PC-3 (cell line): ENCODE measurements around the gene TIGD4. TPM values are rescaled to one million over a fixed set of nuclear protein-coding genes. Genes with fewer than 3 reads are reported as not detected.

Experiments
- ATAC-seq: fragments of 200-7000 bp; cut with Tn5 transposase; 2 replicates; pipeline ENCODE4 v1.9.1; 2020; ENCODE audit warnings: mild to moderate bottlenecking, moderate library complexity
- BruUV-seq: library from RNA; stranded (reverse); fragments of 400-500 nt; replicated peaks from 2 replicates; lab custom pipeline; 2021; lab: Mats Ljungman, UMichigan
- CTCF ChIA-PET: fragments of 300-600 bp; sonication (Branson Sonifier 250); formaldehyde crosslinking; loops from one replicate; lab custom pipeline; 2022; ENCODE audit warnings: antibody characterized with exemption; lab: Charles Lee
- POLR2A ChIA-PET: fragments of 300-600 bp; sonication (Branson Sonifier 250); formaldehyde crosslinking; loops from one replicate; lab custom pipeline; 2022; ENCODE audit warnings: antibody characterized with exemption; ENCODE audit not compliant: unreplicated experiment; lab: Charles Lee
- DNase-seq: peaks from one replicate; pipeline ENCODE4 v3.0.0-alpha.2; 2015
- H2AFZ ChIP-seq: fragments of 300-600 bp; sonication (generic); 2 replicates; pipeline ENCODE4 v1.6.0; 2016; ENCODE audit warnings: antibody characterized with exemption, low read length
- H3F3A ChIP-seq: fragments of 300-600 bp; sonication (generic); one replicate; pipeline ENCODE4 v1.6.0; 2017; ENCODE audit warnings: antibody characterized with exemption, low read length, control low read depth, mild to moderate bottlenecking; ENCODE audit not compliant: unreplicated experiment
- H3K27ac ChIP-seq: fragments of 300-600 bp; sonication (generic); 2 replicates; pipeline ENCODE4 v1.5.1; 2016; ENCODE audit warnings: mild to moderate bottlenecking, low read length
- H3K27me3 ChIP-seq: fragments of 300-600 bp; sonication (generic); 2 replicates; pipeline ENCODE4 v1.6.1; 2016; ENCODE audit warnings: low read length, mixed read lengths
- H3K36me3 ChIP-seq: fragments of 300-600 bp; sonication (generic); 2 replicates; pipeline ENCODE4 v1.6.1; 2016; ENCODE audit warnings: low read depth, mixed run types, low read length, mixed read lengths
- H3K4me1 ChIP-seq: fragments of 300-600 bp; sonication (generic); 2 replicates; pipeline ENCODE4 v1.5.1; 2016; ENCODE audit warnings: low read length; ENCODE audit not compliant: insufficient read depth
- H3K4me2 ChIP-seq: fragments of 300-600 bp; sonication (generic); 2 replicates; pipeline ENCODE4 v1.6.0; 2016; ENCODE audit warnings: low read length
- H3K4me3 ChIP-seq: fragments of 300-600 bp; sonication (generic); 2 replicates; pipeline ENCODE4 v1.5.1; 2016; ENCODE audit warnings: mild to moderate bottlenecking, low read length, mixed read lengths
- H3K79me2 ChIP-seq: fragments of 300-600 bp; sonication (generic); 2 replicates; pipeline ENCODE4 v1.6.1; 2017; ENCODE audit warnings: low read length, mixed read lengths
- H3K9ac ChIP-seq: fragments of 300-600 bp; sonication (generic); 2 replicates; pipeline ENCODE4 v1.6.0; 2016; ENCODE audit warnings: mild to moderate bottlenecking, low read length
- H3K9me2 ChIP-seq: fragments of 300-600 bp; sonication (generic); replicated peaks from 2 replicates; pipeline ENCODE4 v1.6.1; 2016; ENCODE audit warnings: mixed run types, low read length, mixed read lengths
- H3K9me3 ChIP-seq: fragments of 300-600 bp; sonication (generic); 2 replicates; pipeline ENCODE4 v1.6.1; 2016; ENCODE audit warnings: low read length, mixed read lengths
- H4K20me1 ChIP-seq: fragments of 300-600 bp; sonication (generic); 2 replicates; pipeline ENCODE4 v1.6.1; 2016; ENCODE audit warnings: low read length, mixed read lengths
- EZH2 ChIP-seq: fragments of 300-600 bp; sonication (generic); IDR thresholded peaks from one replicate; pipeline ENCODE4 v1.6.1; 2017; ENCODE audit warnings: antibody characterized with exemption, mild to moderate bottlenecking, low read length; ENCODE audit not compliant: unreplicated experiment
- EZH2phosphoT487 ChIP-seq: fragments of 300-600 bp; sonication (generic); IDR thresholded peaks from 2 replicates; pipeline ENCODE4 v1.6.1; 2018; ENCODE audit warnings: mild to moderate bottlenecking, antibody characterized with exemption, low read length, borderline replicate concordance
- intact Hi-C: fragments of 100-400 bp; cut with micrococcal nuclease; formaldehyde crosslinking; loops from 2 replicates; pipeline ENCODE4 v1.9.0; 2023
- total RNA-seq: library from RNA; depleted of rRNA; stranded (reverse); fragments of >200 nt; gene quantifications from 2 replicates; pipeline ENCODE4 v1.2.3, GENCODE V29; 2014
- TF ChIP-seq, protein P1 (sequence below): fragments of 300-600 bp; sonication (generic); conservative IDR thresholded peaks from 2 replicates; pipeline ENCODE4 v1.5.1; 2017; ENCODE audit warnings: antibody characterized with exemption, low read depth, mild to moderate bottlenecking, low read length

TIGD4 gene
- total RNA-seq, 1 experiment from 2014 or later = 0.07 TPM

DNA sequence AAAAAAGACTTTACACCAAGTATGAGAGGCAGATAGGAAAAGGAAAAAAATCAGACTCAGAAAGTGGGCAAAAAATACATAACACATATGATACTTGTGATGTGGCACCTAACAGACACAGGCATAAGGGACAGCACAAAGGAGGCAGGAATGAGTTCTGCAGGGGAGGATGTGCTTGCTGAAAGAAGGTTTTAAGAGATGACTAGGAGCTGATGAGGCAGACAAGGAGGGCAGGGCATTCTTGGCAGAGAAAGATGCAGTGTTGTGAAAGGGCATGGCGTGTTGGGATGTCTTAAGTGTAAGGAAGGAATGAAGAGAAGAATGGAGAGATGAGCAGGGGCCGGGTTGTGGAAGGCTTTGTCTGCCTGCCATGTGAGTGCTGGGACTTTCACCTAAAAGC, 50.1 kb downstream of the TIGD4 start:
- Histone ChIP-seq H3K4me2 (peak overlapping the region; percentile 51), H3K9me3 (no peaks in the 10 kb centered on the region), H3K4me3 (no peak overlapping the region), H3K9ac (no peak overlapping the region), H4K20me1 (no peaks in the 10 kb centered on the region), H3K27ac (peak overlapping the region; percentile 9; the same call in 1 of the 2 replicates), H3K4me1 (peaks cover 7% of the 10 kb centered on the region; the same call in 1 of the 2 replicates), H3K27me3 (no peaks in the 10 kb centered on the region), H2AFZ (peak overlapping the region; percentile 52; the same call in 1 of the 2 replicates), H3K36me3 (no peaks in the 10 kb centered on the region), H3K9me2 (no peaks in the 10 kb centered on the region), H3K79me2 (no peaks in the 10 kb centered on the region), H3F3A (no peaks in the 10 kb centered on the region)
- ATAC-seq (peak; percentile 97), DNase-seq (peak; percentile 73)
- intact Hi-C loops = no loop called here
- ChIA-PET POLR2A (no interaction called here), CTCF (no interaction called here)
- no TSS peak for BruUV-seq
- TF ChIP-seq EZH2 = no peak
- TF ChIP-seq, protein P1, sequence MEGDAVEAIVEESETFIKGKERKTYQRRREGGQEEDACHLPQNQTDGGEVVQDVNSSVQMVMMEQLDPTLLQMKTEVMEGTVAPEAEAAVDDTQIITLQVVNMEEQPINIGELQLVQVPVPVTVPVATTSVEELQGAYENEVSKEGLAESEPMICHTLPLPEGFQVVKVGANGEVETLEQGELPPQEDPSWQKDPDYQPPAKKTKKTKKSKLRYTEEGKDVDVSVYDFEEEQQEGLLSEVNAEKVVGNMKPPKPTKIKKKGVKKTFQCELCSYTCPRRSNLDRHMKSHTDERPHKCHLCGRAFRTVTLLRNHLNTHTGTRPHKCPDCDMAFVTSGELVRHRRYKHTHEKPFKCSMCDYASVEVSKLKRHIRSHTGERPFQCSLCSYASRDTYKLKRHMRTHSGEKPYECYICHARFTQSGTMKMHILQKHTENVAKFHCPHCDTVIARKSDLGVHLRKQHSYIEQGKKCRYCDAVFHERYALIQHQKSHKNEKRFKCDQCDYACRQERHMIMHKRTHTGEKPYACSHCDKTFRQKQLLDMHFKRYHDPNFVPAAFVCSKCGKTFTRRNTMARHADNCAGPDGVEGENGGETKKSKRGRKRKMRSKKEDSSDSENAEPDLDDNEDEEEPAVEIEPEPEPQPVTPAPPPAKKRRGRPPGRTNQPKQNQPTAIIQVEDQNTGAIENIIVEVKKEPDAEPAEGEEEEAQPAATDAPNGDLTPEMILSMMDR = no peak
- no peak for TF ChIP-seq EZH2phosphoT487

DNA sequence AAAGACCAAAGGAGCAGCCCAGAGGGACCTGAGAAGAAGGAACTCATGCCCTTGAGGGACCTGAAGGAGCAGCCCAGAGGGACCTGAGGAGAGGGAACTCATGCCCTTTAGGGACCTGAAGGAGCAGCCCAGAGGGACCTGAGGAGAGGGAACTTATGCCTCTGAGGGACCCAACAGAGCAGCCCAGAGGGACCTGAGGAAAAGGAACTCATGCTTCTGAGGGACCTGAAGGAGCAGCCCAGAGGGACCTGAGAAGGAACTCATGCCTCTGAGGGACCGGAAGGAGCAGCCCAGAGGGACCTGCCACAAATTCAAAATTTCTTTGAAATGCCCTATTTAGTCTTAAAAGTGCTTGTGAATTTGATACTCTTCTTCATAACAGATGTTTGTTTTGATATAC, 51.2 kb downstream of the TIGD4 start:
- Histone ChIP-seq H3K27me3 (no peaks in the 10 kb centered on the region), H2AFZ (no peak overlapping the region), H3K27ac (no peak overlapping the region), H3K9ac (no peak overlapping the region), H3K79me2 (no peaks in the 10 kb centered on the region), H3K36me3 (no peaks in the 10 kb centered on the region), H3K4me1 (peaks cover 7% of the 10 kb centered on the region; the same call in 1 of the 2 replicates), H3K4me3 (no peak overlapping the region), H3K9me3 (no peaks in the 10 kb centered on the region), H3F3A (no peaks in the 10 kb centered on the region), H4K20me1 (no peaks in the 10 kb centered on the region), H3K4me2 (no peak overlapping the region), H3K9me2 (no peaks in the 10 kb centered on the region)
- TF ChIP-seq, protein P1 = no peak
- TF ChIP-seq EZH2phosphoT487 = no peak
- no peak for TF ChIP-seq EZH2
- ChIA-PET CTCF (no interaction called here), POLR2A (no interaction called here)
- ATAC-seq (no peak), DNase-seq (no peak)
- BruUV-seq = no TSS peak
- intact Hi-C loops = no loop called here

DNA sequence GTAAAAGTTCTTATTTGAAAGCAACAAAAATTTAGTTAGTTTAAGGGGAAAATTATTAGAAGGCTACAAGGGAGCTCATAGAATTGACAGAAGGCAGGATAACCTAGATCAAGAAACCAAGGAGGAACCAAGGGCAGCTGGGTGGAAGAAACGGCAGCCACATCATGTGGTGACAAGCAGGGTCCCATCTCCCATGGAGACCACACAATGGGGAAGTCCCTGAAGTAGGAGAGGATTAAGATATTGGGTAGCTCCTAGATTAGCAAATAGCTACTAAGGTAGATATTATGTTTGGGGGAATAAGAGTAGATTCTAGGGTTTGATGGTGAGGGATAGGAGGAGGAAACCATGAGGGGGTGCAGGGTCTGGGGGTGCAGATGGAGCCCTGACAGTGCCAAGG, 51.7 kb downstream of the TIGD4 start:
- POLR2A ChIA-PET = interaction anchor here (0.6 kb wide), 1 partner anchor 77 kb away, joined by 3 read pairs; no protein-coding TSS in a partner anchor
- BruUV-seq = no TSS peak
- H3K27ac ChIP-seq = no peak overlapping the region
- no peaks in the 10 kb centered on the region for H3K79me2 ChIP-seq
- no peak for ATAC-seq
- H3K9ac ChIP-seq = no peak overlapping the region
- no peaks in the 10 kb centered on the region for H3K9me3 ChIP-seq
- no peaks in the 10 kb centered on the region for H3K36me3 ChIP-seq
- H3K9me2 ChIP-seq = no peaks in the 10 kb centered on the region
- CTCF ChIA-PET = no interaction called here
- TF ChIP-seq EZH2phosphoT487 (no peak), EZH2 (no peak)
- TF ChIP-seq, protein P1 = no peak
- intact Hi-C loops = no loop called here
- no peaks in the 10 kb centered on the region for H3F3A ChIP-seq
- DNase-seq = no peak
- peaks cover 7% of the 10 kb centered on the region; the same call in 1 of the 2 replicates for H3K4me1 ChIP-seq
- H3K27me3 ChIP-seq = no peaks in the 10 kb centered on the region
- no peak overlapping the region for H3K4me2 ChIP-seq
- no peak overlapping the region for H2AFZ ChIP-seq
- H3K4me3 ChIP-seq = no peak overlapping the region
- H4K20me1 ChIP-seq = no peaks in the 10 kb centered on the region
